Bronchial smooth muscle cell (primary cell): Measurements from ENCODE around the gene SPO11. TPM values are rescaled to one million over a fixed set of nuclear protein-coding genes. Genes with fewer than 3 reads are reported as not detected.

Source experiments
- total RNA-seq: library from RNA; depleted of rRNA; stranded (reverse); fragments of >200 nt; gene quantifications from 2 replicates; pipeline ENCODE4 v1.2.1, GENCODE V29; 2014

Gene SPO11
- not detected in 2 replicates for total RNA-seq

GRCh38 chr20:57329608-57330221 is at the start of gene SPO11:
SPO11 (plus strand) TSS chr20:57329803; CDS start chr20:57329868, 65 bp downstream.

GRCh38 chr20:57351042-57351783 is 21.6 kb downstream of the SPO11 start, which contains the start of gene RAE1:
RAE1 (plus strand) TSS chr20:57351255; CDS start chr20:57354039, 2,784 bp downstream.

GRCh38 chr20:57390604-57391438 is 61.2 kb downstream of the SPO11 start, which contains the start of gene RBM38:
RBM38 (plus strand) TSS chr20:57391396; CDS start chr20:57391582, 186 bp downstream.

Other genes with a start within 250 kb of the SPO11 start
- gene BMP7, start 63.2 kb upstream of the SPO11 start, total RNA-seq, result not detected in 2 replicates
- gene RAE1, start 21.5 kb downstream of the SPO11 start, total RNA-seq, result 23.5 and 40.1 TPM in 2 replicates
- 3.3 and 5.2 TPM in 2 replicates for gene RBM38, start 61.6 kb downstream of the SPO11 start, total RNA-seq
- not detected in 2 replicates for gene CTCFL, start 195.3 kb downstream of the SPO11 start, total RNA-seq
- gene PCK1, start 231.3 kb downstream of the SPO11 start, total RNA-seq, result not detected in 2 replicates